B cell (primary cell): ENCODE data around the gene EML1. TPM values are rescaled to one million over a fixed set of nuclear protein-coding genes. Genes with fewer than 3 reads are reported as not detected.

Experiments
- ATAC-seq: fragments of 200-7000 bp; cut with Tn5 transposase; one replicate; pipeline ENCODE4 v1.10.0; 2021; ENCODE audit warnings: low read depth, mild to moderate bottlenecking, moderate number of reproducible peaks, moderate library complexity
- CTCF ChIA-PET: fragments of 350-600 bp; sonication (Branson Sonifier 250); formaldehyde crosslinking; loops from one replicate; lab custom pipeline; 2021; ENCODE audit warnings: antibody characterized with exemption, inconsistent platforms; lab: Charles Lee
- POLR2A ChIA-PET: fragments of 350-600 bp; sonication (Branson Sonifier 250); formaldehyde crosslinking; loops from one replicate; lab custom pipeline; 2021; ENCODE audit warnings: antibody characterized with exemption; lab: Charles Lee
- DNase-seq: peaks from one replicate; pipeline ENCODE4 v3.0.0; 2013
- H2AFZ ChIP-seq: 2 replicates; pipeline ENCODE4 v1.6.1; 2012; ENCODE audit warnings: mild to moderate bottlenecking, low read depth, low read length; ENCODE audit not compliant: insufficient read depth, poor library complexity, severe bottlenecking
- H3K27ac ChIP-seq, 2 donors: 1 replicate in 1 of 2; 2 replicates in 1 of 2; pipeline ENCODE4 v1.5.1; 2012 to 2013; ENCODE audit warnings: low read length in 2 of 2, mild to moderate bottlenecking in 2 of 2, moderate library complexity in 1 of 2
- H3K27me3 ChIP-seq, 4 experiments: fragments of 200-600 bp in 1 of 4; sonication (generic) in 1 of 4; replicated peaks in 1 of 4; 1 replicate in 2 of 4; 2 replicates in 2 of 4; pipeline versions ENCODE4 v1.6.1 to v1.7.0; 2013 to 2016; ENCODE audit warnings: low read length in 3 of 4, mild to moderate bottlenecking in 2 of 4, mixed read lengths in 1 of 4, moderate library complexity in 1 of 4; ENCODE audit not compliant: insufficient read depth in 4 of 4, control insufficient read depth in 3 of 4; ENCODE audit errors: control extremely low read depth in 1 of 4
- H3K36me3 ChIP-seq, 2 experiments: replicated peaks in 1 of 2; 1 replicate in 1 of 2; 2 replicates in 1 of 2; pipeline versions ENCODE4 v1.6.1 to v1.7.1; 2013; ENCODE audit warnings: low read length in 1 of 2; ENCODE audit not compliant: insufficient read depth in 2 of 2, control insufficient read depth in 1 of 2; ENCODE audit errors: control extremely low read depth in 1 of 2, extremely low read depth in 1 of 2
- H3K4me1 ChIP-seq, 2 donors: fragments of 200-600 bp in 1 of 2; sonication (generic) in 1 of 2; 1 replicate in 1 of 2; 2 replicates in 1 of 2; pipeline versions ENCODE4 v1.5.1 to v1.6.1; 2013 to 2017; ENCODE audit warnings: low read length in 2 of 2; ENCODE audit not compliant: control insufficient read depth in 2 of 2, insufficient read depth in 2 of 2
- H3K4me2 ChIP-seq: replicated peaks from 2 replicates; pipeline ENCODE3; 2012; ENCODE audit warnings: mild to moderate bottlenecking, low read depth, low read length; ENCODE audit not compliant: poor library complexity, severe bottlenecking
- H3K4me3 ChIP-seq, 5 experiments: fragments of 200-600 bp in 1 of 5; sonication (generic) in 1 of 5; 1 replicate in 3 of 5; 2 replicates in 2 of 5; pipeline versions ENCODE4 v1.5.1 to v1.7.0; 2011 to 2016; ENCODE audit warnings: low read length in 4 of 5, mild to moderate bottlenecking in 4 of 5, low read depth in 2 of 5, control low read depth in 1 of 5, moderate library complexity in 1 of 5; ENCODE audit not compliant: insufficient read depth in 1 of 5; ENCODE audit errors: control extremely low read depth in 1 of 5, extremely low read depth in 1 of 5
- H3K79me2 ChIP-seq: fragments of 200-600 bp; sonication (generic); one replicate; pipeline ENCODE4 v1.6.0; 2016; ENCODE audit warnings: low read length; ENCODE audit not compliant: control insufficient read depth, insufficient read depth
- H3K9ac ChIP-seq: fragments of 200-600 bp; sonication (generic); 2 replicates; pipeline ENCODE4 v1.6.1; 2017; ENCODE audit warnings: mild to moderate bottlenecking, low read length, moderate library complexity
- H3K9me3 ChIP-seq, 3 donors: one replicate each; pipeline versions ENCODE4 v1.6.1 to v1.7.1; 2013; ENCODE audit warnings: low read length in 2 of 3; ENCODE audit not compliant: control insufficient read depth in 2 of 3, insufficient read depth in 1 of 3; ENCODE audit errors: control extremely low read depth in 1 of 3
- H4K20me1 ChIP-seq: 2 replicates; pipeline ENCODE4 v1.6.0; 2012; ENCODE audit warnings: mild to moderate bottlenecking, low read length; ENCODE audit not compliant: insufficient read depth, control insufficient read depth, poor library complexity, severe bottlenecking
- H3K27ac Mint-ChIP-seq: one replicate; pipeline ENCODE4 v1.8.0; 2021; ENCODE audit warnings: mixed read lengths
- H3K27me3 Mint-ChIP-seq: one replicate; pipeline ENCODE4 v1.8.0; 2021; ENCODE audit warnings: mixed read lengths
- H3K4me1 Mint-ChIP-seq: one replicate; pipeline ENCODE4 v1.8.0; 2021; ENCODE audit warnings: mixed read lengths
- H3K4me3 Mint-ChIP-seq: one replicate; pipeline ENCODE4 v1.8.0; 2021; ENCODE audit warnings: mixed read lengths
- H3K9me3 Mint-ChIP-seq: one replicate; pipeline ENCODE4 v1.8.0; 2022; ENCODE audit warnings: mixed read lengths; ENCODE audit not compliant: insufficient read depth
- EZH2 ChIP-seq: IDR thresholded peaks from 2 replicates; pipeline ENCODE4 v1.6.1; 2012; ENCODE audit warnings: borderline replicate concordance, low read depth, mild to moderate bottlenecking, moderate library complexity, low read length; ENCODE audit not compliant: insufficient read depth, poor library complexity, severe bottlenecking
- WGBS: methylation state at CpG from one replicate; pipeline ENCODE4 v1.1.5; 2013; ENCODE audit warnings: missing lambda C conversion rate; ENCODE audit not compliant: insufficient coverage; 5-methylcytosine and 5-hydroxymethylcytosine counted together
- intact Hi-C: fragments of 100-400 bp; cut with micrococcal nuclease; formaldehyde crosslinking; loops from one replicate; pipeline ENCODE4 v1.10.0; 2022
- polyA plus RNA-seq: library from polyadenylated mRNA; depleted of rRNA; stranded (reverse); fragments of >200 nt; gene quantifications from 2 replicates; pipeline ENCODE4 v1.2.3, GENCODE V29; 2012
- total RNA-seq, 2 donors: library from RNA; stranded (reverse); fragments of 120-200 nt in 1 of 2; gene quantifications; 1 replicate in 1 of 2; 2 replicates in 1 of 2; pipeline versions ENCODE4 v1.2.3 to v1.2.4, GENCODE V29; 2013 to 2022
- TF ChIP-seq, protein P1 (sequence below): fragments of 200-600 bp; IDR thresholded peaks from one replicate; pipeline ENCODE4 v1.8.0; 2022; ENCODE audit warnings: antibody characterized with exemption, mild to moderate bottlenecking

EML1 gene
- total and polyA plus RNA-seq, 2 donors (not counting 1 experiment from before 2014, with no cell fraction given): not detected

DNA sequence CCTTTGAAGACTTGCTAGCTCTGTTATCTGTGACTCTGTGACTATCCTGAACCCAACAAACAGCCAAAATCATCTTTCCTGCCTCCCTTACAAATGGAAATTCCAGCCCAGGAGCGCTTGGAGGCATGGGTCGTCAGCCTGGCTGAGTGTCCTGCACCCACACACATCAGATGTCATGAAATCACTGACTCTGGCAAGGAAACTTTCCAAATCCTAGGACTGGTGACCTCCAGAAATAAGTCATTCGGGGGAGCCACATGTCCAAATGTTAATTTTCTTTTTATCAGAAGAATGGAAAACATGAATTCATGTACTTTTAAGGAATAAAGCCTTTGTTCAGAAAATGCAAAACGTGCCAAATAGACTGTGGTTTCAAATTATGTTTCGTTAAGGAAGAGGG lies 175.7 kb downstream of the EML1 start:
- Histone ChIP-seq H3K9me3 (peaks cover 0 to 8% (median 0%) of the 10 kb centered on the region in 3 donors), H3K27me3 (peaks cover 0 to 47% (median 10%) of the 10 kb centered on the region in 4 experiments), H3K79me2 (no peaks in the 10 kb centered on the region), H3K4me1 (peaks cover 12 to 14% of the 10 kb centered on the region in 2 donors), H3K36me3 (no peaks in the 10 kb centered on the region), H2AFZ (no peak overlapping the region), H3K4me3 (no peak overlapping the region), H3K9ac (no peak overlapping the region), H3K27ac (no peak overlapping the region), H4K20me1 (no peaks in the 10 kb centered on the region), H3K4me2 (no peak overlapping the region)
- ChIA-PET CTCF (interaction anchor here (1.5 kb wide), 1 partner anchor 14 kb away, joined by 4 read pairs; no protein-coding TSS in a partner anchor), POLR2A (no interaction called here)
- ATAC-seq: no peak
- peaks cover 66% of the 10 kb centered on the region for H3K27me3 Mint-ChIP-seq
- TF ChIP-seq, protein P1, sequence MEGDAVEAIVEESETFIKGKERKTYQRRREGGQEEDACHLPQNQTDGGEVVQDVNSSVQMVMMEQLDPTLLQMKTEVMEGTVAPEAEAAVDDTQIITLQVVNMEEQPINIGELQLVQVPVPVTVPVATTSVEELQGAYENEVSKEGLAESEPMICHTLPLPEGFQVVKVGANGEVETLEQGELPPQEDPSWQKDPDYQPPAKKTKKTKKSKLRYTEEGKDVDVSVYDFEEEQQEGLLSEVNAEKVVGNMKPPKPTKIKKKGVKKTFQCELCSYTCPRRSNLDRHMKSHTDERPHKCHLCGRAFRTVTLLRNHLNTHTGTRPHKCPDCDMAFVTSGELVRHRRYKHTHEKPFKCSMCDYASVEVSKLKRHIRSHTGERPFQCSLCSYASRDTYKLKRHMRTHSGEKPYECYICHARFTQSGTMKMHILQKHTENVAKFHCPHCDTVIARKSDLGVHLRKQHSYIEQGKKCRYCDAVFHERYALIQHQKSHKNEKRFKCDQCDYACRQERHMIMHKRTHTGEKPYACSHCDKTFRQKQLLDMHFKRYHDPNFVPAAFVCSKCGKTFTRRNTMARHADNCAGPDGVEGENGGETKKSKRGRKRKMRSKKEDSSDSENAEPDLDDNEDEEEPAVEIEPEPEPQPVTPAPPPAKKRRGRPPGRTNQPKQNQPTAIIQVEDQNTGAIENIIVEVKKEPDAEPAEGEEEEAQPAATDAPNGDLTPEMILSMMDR: no peak
- TF ChIP-seq EZH2: no peak
- no peak for DNase-seq
- peaks cover 9% of the 10 kb centered on the region for H3K4me1 Mint-ChIP-seq
- H3K9me3 Mint-ChIP-seq: no peaks in the 10 kb centered on the region
- intact Hi-C loops: no loop called here
- 83% methylated on average over 4 of the region's 5 CpGs for WGBS
- H3K4me3 Mint-ChIP-seq: no peak overlapping the region
- no peak overlapping the region for H3K27ac Mint-ChIP-seq

DNA sequence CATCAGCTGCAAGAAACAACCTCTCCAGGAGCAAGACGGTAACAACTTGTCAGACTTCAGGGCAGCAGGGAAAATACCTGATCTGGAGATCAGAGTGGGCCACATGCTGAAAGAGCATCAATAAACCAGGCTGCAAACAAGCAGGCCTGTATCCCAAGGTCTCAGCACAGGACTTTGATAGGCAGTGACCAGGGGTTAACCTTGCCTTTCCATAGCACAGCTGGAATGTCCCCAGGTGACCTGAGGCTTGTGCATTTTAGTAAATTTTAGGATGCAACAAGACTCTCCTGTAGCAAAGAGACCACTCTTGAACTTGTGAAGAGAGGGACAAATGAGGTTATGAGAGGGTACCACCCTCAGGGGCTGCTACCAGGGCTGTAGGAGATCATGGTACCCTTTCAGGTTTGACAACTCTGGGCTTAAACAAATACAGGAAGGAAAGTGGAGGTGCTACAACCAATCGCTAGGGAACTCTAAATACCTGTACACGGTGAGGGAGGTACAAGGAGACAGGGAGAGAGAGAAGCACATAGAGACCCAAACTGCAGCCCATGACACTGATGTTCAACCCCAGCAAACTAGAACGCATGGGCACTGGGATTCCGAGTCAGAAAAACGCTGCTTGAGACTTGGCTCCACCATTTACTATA lies 176.6 kb downstream of the EML1 start:
- Histone ChIP-seq H3K79me2 (no peaks in the 10 kb centered on the region), H3K27me3 (peaks cover 0 to 50% (median 9%) of the 10 kb centered on the region in 4 experiments), H3K4me3 (no peak overlapping the region), H3K4me2 (no peak overlapping the region), H3K9me3 (peaks cover 0 to 8% (median 0%) of the 10 kb centered on the region in 3 donors), H3K36me3 (no peaks in the 10 kb centered on the region), H4K20me1 (no peaks in the 10 kb centered on the region), H2AFZ (no peak overlapping the region), H3K9ac (no peak overlapping the region), H3K4me1 (peaks cover 12 to 14% of the 10 kb centered on the region in 2 donors), H3K27ac (no peak overlapping the region)
- no peak for TF ChIP-seq EZH2
- TF ChIP-seq, protein P1: no peak
- DNase-seq (peak; percentile 18), ATAC-seq (no peak)
- H3K27me3 Mint-ChIP-seq: peaks cover 60% of the 10 kb centered on the region
- H3K4me3 Mint-ChIP-seq: peak overlapping the region; percentile 83
- intact Hi-C loops: no loop called here
- 95% methylated on average over 6 of the region's 6 CpGs for WGBS
- peak overlapping the region; percentile 57 for H3K27ac Mint-ChIP-seq
- peaks cover 9% of the 10 kb centered on the region for H3K4me1 Mint-ChIP-seq
- POLR2A ChIA-PET: no interaction called here
- CTCF ChIA-PET: interaction anchor here (1.5 kb wide), 1 partner anchor 13 kb away, joined by 4 read pairs; no protein-coding TSS in a partner anchor
- no peaks in the 10 kb centered on the region for H3K9me3 Mint-ChIP-seq
